ENCODE results near the gene SORL1. TPM values are rescaled to one million over a fixed set of nuclear protein-coding genes. Genes with fewer than 3 reads are reported as not detected.
A peak's percentile ranks its signal among the peaks of the same experiment; 100 is the strongest.

Gene SORL1
- total and polyA plus RNA-seq, 2 of the 13 experiments (the other 11 are each of a cell fraction or from before 2014, with no cell fraction given): 21.3 to 148 TPM

- TF ChIP-seq AKNA (CRISPR knock-in tag; IDR thresholded peaks at IDR 0.05; ENCODE audit: borderline replicate concordance) (no peak), HINFP (CRISPR knock-in tag; IDR thresholded peaks at IDR 0.05; ENCODE audit: low read depth) (peak; percentile 78), ZNF124 (CRISPR knock-in tag; IDR thresholded peaks at IDR 0.05) (peak; percentile 97), ZNF264 (CRISPR knock-in tag; IDR thresholded peaks at IDR 0.05) (peak; percentile 94), ZBTB7B (CRISPR knock-in tag; IDR thresholded peaks at IDR 0.05) (peak; percentile 98), ZNF292 (CRISPR knock-in tag; IDR thresholded peaks at IDR 0.05; ENCODE audit: borderline replicate concordance, low read depth) (peak; percentile 99), ZNF446 (CRISPR knock-in tag; IDR thresholded peaks at IDR 0.05) (no peak), ELF4 (CRISPR knock-in tag; IDR thresholded peaks at IDR 0.05; ENCODE audit: borderline replicate concordance) (no peak), HMGXB3 (CRISPR knock-in tag; IDR thresholded peaks at IDR 0.05; ENCODE audit: borderline replicate concordance) (peak; percentile 67; the same call in 1 of the 2 replicates), ZNF253 (CRISPR knock-in tag; IDR thresholded peaks at IDR 0.05; ENCODE audit: borderline replicate concordance) (no peak), FUBP1 (CRISPR knock-in tag; IDR thresholded peaks at IDR 0.05; ENCODE audit: borderline replicate concordance) (peak; percentile 63; the same call in 1 of the 2 replicates), RNF2 (conservative IDR thresholded peaks at IDR 0.05; ENCODE audit: low read depth) (no peak), HNF1B (CRISPR knock-in tag; IDR thresholded peaks at IDR 0.05) (peak; percentile 87), HNRNPK (IDR thresholded peaks at IDR 0.05; ENCODE audit: low read depth, low read length, poor library complexity, severe bottlenecking) (no peak)
Observed at GRCh38 chr11:121459413-121460017, 7.4 kb downstream of the SORL1 start (continued).

Data from HepG2 (cell line).